ENCODE data around the gene PDE12. TPM values are rescaled to one million over a fixed set of nuclear protein-coding genes. Genes with fewer than 3 reads are reported as not detected.

PDE12 gene, protein sequence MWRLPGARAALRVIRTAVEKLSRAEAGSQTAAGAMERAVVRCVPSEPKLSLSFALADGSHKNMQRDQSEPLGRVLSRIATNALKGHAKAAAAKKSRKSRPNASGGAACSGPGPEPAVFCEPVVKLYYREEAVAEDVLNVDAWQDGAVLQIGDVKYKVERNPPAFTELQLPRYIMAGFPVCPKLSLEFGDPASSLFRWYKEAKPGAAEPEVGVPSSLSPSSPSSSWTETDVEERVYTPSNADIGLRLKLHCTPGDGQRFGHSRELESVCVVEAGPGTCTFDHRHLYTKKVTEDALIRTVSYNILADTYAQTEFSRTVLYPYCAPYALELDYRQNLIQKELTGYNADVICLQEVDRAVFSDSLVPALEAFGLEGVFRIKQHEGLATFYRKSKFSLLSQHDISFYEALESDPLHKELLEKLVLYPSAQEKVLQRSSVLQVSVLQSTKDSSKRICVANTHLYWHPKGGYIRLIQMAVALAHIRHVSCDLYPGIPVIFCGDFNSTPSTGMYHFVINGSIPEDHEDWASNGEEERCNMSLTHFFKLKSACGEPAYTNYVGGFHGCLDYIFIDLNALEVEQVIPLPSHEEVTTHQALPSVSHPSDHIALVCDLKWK
- total RNA-seq (10 to 100 TPM; 11.8 to 20.6 (median 17.2) TPM), polyA plus RNA-seq (10 to 100 TPM in 1 of 3 donors, 1 to 10 TPM in 2; 5.9 to 16.3 (median 8.0) TPM)
- long read RNA-seq, donor 1, full-length matches to known transcripts: 20 of 21 reads
- long read RNA-seq, donor 1, partial matches to known transcripts: 0 of 21 reads
- long read RNA-seq, donor 1, other reads (novel, unspliced or antisense): 1 of 21 reads
- long read RNA-seq, donor 2, full-length matches to known transcripts: 71 of 78 reads
- long read RNA-seq, donor 2, partial matches to known transcripts: 0 of 78 reads
- long read RNA-seq, donor 2, other reads (novel, unspliced or antisense): 7 of 78 reads

DNA sequence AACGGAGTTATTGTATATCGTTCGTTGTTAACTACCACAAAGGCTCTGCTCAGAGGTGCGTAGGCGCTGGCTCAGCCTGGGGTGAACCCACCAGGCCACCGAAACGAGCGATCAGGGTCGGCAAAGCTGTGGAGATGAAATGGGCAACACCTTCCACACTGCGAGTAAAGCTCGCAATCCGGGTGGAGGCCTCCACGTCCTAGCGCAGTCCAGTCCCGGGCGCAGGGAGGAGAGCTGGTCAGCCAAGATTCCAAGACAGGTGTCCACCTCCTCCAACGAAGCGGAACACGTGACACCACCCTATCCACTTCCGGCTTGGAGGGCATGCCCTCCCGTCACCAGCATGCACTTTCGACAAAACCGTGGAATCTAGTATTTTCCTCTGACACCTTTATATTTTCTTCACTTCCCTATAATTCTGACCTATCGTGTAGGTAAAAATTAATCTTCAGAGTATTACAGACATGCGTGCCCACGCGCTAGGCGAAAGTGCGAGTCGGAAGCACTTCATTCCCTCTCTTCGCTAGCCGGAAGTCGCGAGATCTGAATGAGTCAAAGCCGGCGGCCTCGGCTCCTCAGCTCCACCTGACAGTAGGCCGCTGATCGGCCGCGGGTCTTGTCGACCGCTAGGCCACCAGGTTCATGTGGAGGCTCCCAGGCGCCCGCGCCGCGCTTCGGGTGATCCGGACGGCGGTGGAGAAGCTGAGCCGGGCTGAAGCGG is at the start of gene PDE12:
PDE12 (plus strand) TSS at position 537 of the 721 bp plus-strand sequence; CDS start at position 643, 106 bp downstream.
- no peaks in the 10 kb centered on the region for H3K27me3 ChIP-seq (ENCODE audit: insufficient read depth in 3 of 3, low read length in 2 of 3)
- H3K4me3 ChIP-seq: peak within 1 kb of the TSS; percentile 97
- intact Hi-C loops (cut with DNase I): loop anchor here (2.0 to 5.0 kb wide), 2 partner anchors 41 kb away; partner anchors contain the start of gene ARF4 (in 2 of the 2)
- no peaks in the 10 kb centered on the region for H3K9me3 ChIP-seq
- DNase-seq (peak; percentile 87 to 94), ATAC-seq (peak; percentile 95 to 96 (median 96))
- peaks cover 0 to 27% of the 10 kb centered on the region in 2 donors for H3K36me3 ChIP-seq (ENCODE audit: insufficient read depth in 1 of 2, low read depth in 1 of 2)
- H3K27ac ChIP-seq: peak within 1 kb of the TSS; percentile 96
- TF ChIP-seq, protein P1, sequence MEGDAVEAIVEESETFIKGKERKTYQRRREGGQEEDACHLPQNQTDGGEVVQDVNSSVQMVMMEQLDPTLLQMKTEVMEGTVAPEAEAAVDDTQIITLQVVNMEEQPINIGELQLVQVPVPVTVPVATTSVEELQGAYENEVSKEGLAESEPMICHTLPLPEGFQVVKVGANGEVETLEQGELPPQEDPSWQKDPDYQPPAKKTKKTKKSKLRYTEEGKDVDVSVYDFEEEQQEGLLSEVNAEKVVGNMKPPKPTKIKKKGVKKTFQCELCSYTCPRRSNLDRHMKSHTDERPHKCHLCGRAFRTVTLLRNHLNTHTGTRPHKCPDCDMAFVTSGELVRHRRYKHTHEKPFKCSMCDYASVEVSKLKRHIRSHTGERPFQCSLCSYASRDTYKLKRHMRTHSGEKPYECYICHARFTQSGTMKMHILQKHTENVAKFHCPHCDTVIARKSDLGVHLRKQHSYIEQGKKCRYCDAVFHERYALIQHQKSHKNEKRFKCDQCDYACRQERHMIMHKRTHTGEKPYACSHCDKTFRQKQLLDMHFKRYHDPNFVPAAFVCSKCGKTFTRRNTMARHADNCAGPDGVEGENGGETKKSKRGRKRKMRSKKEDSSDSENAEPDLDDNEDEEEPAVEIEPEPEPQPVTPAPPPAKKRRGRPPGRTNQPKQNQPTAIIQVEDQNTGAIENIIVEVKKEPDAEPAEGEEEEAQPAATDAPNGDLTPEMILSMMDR (IDR thresholded peaks at IDR 0.05): no peak
- 0% methylated on average over 54 of the region's 54 CpGs for WGBS, 3 donors
- peaks cover 32% of the 10 kb centered on the region for H3K4me1 ChIP-seq

DNA sequence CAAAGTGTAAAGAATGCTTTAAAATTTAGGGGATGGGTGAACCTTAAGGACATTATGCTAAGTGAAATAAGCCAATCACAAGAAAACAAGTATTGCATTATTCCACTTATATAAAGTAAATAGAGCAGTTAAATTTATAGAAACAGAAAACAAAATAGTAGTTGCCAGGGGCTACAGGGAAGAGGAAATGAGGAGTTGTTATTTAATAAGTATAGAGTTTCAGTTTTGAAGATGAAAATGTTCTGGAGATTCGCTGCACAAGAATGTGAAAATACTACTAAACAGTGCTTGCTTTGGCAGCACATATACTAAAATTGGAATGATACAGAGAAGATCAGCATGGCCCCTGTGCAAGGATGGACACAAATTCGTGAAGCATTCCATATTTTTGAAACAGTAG is 43.9 kb upstream of the PDE12 start:
- Histone ChIP-seq H3K27me3 (ENCODE audit: insufficient read depth in 3 of 3, low read length in 2 of 3) (no peaks in the 10 kb centered on the region), H3K4me1 (no peaks in the 10 kb centered on the region), H3K9me3 (no peaks in the 10 kb centered on the region), H3K27ac (no peak overlapping the region), H3K36me3 (ENCODE audit: insufficient read depth in 1 of 2, low read depth in 1 of 2) (no peaks in the 10 kb centered on the region), H3K4me3 (no peak overlapping the region)
- ATAC-seq (no peak), DNase-seq (no peak)
- intact Hi-C loops (cut with DNase I): no loop called here
- TF ChIP-seq, protein P1 (IDR thresholded peaks at IDR 0.05): no peak
- 40 to 44% (median 41%) methylated on average over 2 of the region's 2 CpGs for WGBS, 3 donors

DNA sequence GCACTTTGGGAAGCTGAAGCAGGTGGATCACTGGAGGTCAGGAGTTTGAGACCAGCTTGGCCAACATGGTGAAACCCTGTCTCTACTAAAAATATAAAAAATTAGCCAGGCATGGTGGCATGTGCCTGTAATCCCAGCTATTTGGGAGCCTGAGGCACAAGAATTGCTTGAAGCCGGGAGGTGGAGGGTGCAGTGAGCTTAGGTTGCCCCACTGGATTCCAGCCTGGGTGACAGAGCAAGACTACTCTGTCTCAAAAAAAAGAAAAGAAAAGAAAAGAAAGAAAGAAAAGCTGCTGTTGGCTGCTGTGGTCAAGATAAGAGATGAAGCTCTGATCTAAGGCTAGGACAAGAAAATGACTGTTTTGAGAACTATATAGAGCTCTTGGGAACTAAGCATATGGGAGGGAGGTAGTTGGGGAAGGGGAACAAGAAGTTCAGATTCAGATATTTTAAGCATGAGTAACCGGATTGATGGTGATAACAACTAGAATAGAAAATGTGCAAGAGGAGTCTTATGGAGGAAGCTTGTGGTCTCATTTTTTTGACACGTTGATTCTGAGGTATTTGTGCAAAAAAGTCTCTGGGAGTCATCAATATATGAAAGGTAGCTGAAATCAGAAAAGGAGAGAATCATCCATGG is 37.7 kb upstream of the PDE12 start:
- no peaks in the 10 kb centered on the region for H3K4me1 ChIP-seq
- no peak overlapping the region for H3K4me3 ChIP-seq
- H3K36me3 ChIP-seq (ENCODE audit: insufficient read depth in 1 of 2, low read depth in 1 of 2): no peaks in the 10 kb centered on the region
- TF ChIP-seq, protein P1 (IDR thresholded peaks at IDR 0.05): no peak
- H3K9me3 ChIP-seq: no peaks in the 10 kb centered on the region
- H3K27me3 ChIP-seq (ENCODE audit: insufficient read depth in 3 of 3, low read length in 2 of 3): no peaks in the 10 kb centered on the region
- ATAC-seq (no peak), DNase-seq (no peak)
- no peak overlapping the region for H3K27ac ChIP-seq
- 60 to 70% (median 64%) methylated on average over 3 of the region's 3 CpGs for WGBS, 3 donors
- intact Hi-C loops (cut with DNase I): no loop called here

DNA sequence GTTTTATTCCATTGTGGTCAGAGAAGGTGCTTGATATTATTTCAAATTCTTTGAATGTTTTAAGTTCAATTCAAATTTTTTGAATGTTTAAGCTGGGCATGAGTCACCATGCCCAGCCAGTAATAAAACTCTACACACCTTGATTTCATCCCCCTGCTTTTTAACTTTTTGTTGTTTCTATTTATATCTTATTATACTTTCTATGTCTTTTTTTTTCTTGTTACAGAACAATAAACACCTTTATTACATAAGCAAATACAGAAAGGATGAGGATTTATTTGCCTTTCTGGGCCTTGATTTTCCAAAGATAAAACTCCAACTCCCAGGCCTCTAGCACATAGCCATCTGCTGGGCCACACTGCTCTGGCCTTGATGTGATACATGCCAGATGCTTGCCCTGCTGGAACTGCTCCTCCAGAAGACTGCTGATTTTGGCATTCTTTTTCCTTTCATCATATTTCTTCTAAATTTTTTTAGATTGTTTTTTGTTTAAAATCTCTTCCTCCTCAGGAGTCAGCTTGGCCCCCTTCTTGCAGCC is 25.9 kb upstream of the PDE12 start:
- Histone ChIP-seq H3K27ac (no peak overlapping the region), H3K4me3 (no peak overlapping the region), H3K36me3 (ENCODE audit: insufficient read depth in 1 of 2, low read depth in 1 of 2) (no peaks in the 10 kb centered on the region), H3K9me3 (no peaks in the 10 kb centered on the region), H3K4me1 (no peaks in the 10 kb centered on the region), H3K27me3 (ENCODE audit: insufficient read depth in 3 of 3, low read length in 2 of 3) (no peaks in the 10 kb centered on the region)
- no peak for ATAC-seq
- intact Hi-C loops (cut with DNase I): no loop called here
- TF ChIP-seq, protein P1 (IDR thresholded peaks at IDR 0.05): no peak
- DNase-seq: no peak
